ENCODE data around the gene GRAP.

GRCh38 chr17:18987230-18987610 is 59.5 kb downstream of the GRAP start:
- TF ChIP-seq CTCF (IDR thresholded peaks at IDR 0.05 in 2 of 3, conservative IDR thresholded peaks at IDR 0.05 in 1 of 3; ENCODE audit: insufficient read depth in 2 of 3, low read depth in 1 of 3, low read length in 3 of 3) (no peak), MYC (IDR thresholded peaks at IDR 0.05; ENCODE audit: low read depth, low read length) (no peak), MYC (CRISPR knock-in tag; IDR thresholded peaks at IDR 0.05; ENCODE audit: borderline replicate concordance, low read depth) (no peak), POLR2AphosphoS5 (IDR thresholded peaks at IDR 0.05; ENCODE audit: control insufficient read depth, insufficient read depth, low read depth, low read length) (no peak), POLR3A (IDR thresholded peaks at IDR 0.05; ENCODE audit: borderline replicate concordance, extremely low read depth, insufficient read depth, insufficient read length) (no peak), ZNF707 (CRISPR knock-in tag; conservative IDR thresholded peaks at IDR 0.05) (no peak), PATZ1 (CRISPR knock-in tag; IDR thresholded peaks at IDR 0.05; ENCODE audit: borderline replicate concordance) (no peak), ATF2 (CRISPR knock-in tag; IDR thresholded peaks at IDR 0.05) (no peak)

Data from K562 (cell line).